Measurements from ENCODE around the gene ABCB8.
"Not testable (repeated sequence)": the region's sequence is repeated elsewhere in the genome, so short reads cannot be mapped to it uniquely, and the experiment has no call there.

Gene ABCB8

DNA sequence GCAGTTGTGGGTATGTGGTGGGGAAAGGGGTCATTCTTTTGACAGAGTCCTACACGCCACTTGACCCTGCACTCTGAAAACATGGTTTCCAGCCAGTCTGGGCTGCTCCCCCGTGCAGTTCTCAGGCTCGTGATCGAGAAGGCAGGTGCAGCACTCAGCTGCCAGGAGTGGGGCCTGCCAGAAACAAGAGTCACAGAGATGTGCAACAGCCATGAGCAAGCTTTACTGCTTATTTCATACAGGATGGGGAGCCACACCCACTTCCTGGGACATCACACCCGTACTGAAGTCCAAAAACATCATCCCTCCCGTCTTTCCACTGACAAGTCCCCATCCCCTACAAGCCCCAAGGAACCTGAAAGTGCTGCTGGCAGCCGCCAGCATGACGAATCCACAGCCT lies 13.3 kb upstream of the ABCB8 start:
- no peak for DNase-seq (ENCODE audit: low read depth)

DNA sequence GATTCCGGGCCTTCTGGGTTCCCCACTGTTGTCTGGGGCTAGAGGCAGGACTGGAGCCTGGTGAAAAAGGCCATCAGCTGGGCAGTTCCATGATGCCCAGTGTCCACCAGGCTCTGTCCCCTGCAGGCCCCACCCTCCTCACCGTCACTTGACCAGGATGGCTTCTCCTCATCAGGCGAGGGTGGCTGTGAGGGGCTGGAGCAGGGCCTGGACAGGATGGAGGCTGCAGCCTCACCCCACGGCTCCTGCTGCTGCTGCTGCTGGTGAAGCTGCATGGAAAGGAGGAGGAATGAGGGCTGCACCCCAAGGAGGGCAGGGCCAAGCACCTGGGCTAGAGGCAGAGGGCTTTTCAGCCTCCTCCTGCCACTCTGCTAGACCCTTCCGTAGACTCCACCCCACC lies 12.3 kb upstream of the ABCB8 start:
- DNase-seq (ENCODE audit: low read depth): no peak

- DNase-seq (ENCODE audit: low read depth): no peak
These were observed 11.7 kb upstream of the ABCB8 start for GRCh38 chr7:151016505-151016904.

DNA sequence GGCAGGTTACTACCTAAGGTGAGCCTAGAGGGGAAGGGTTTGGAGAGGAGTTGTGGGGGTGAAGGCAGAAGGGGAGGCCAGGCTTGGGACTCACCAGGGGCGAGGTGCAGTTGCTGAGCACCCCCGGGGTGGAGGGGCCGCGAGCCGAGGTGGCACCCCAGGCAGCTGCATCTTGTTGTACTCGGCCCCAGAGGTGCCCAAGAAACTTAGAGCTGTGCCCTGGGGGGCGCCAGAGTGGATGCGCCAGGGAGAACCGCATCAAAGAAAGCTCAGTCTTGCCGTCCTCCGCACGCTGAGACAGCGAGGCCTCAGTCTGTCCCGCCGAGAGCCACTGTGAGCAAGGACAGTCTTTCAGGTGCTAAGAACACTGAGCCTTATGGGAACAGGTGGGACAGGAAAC lies 11.3 kb upstream of the ABCB8 start:
- no peak for DNase-seq (ENCODE audit: low read depth)

GRCh38 chr7:151017370-151017952 lies 10.8 kb upstream of the ABCB8 start:
- DNase-seq (ENCODE audit: low read depth): no peak

- DNase-seq (ENCODE audit: low read depth): peak; percentile 78
These were observed 10.3 kb upstream of the ABCB8 start for GRCh38 chr7:151017953-151018420.

DNA sequence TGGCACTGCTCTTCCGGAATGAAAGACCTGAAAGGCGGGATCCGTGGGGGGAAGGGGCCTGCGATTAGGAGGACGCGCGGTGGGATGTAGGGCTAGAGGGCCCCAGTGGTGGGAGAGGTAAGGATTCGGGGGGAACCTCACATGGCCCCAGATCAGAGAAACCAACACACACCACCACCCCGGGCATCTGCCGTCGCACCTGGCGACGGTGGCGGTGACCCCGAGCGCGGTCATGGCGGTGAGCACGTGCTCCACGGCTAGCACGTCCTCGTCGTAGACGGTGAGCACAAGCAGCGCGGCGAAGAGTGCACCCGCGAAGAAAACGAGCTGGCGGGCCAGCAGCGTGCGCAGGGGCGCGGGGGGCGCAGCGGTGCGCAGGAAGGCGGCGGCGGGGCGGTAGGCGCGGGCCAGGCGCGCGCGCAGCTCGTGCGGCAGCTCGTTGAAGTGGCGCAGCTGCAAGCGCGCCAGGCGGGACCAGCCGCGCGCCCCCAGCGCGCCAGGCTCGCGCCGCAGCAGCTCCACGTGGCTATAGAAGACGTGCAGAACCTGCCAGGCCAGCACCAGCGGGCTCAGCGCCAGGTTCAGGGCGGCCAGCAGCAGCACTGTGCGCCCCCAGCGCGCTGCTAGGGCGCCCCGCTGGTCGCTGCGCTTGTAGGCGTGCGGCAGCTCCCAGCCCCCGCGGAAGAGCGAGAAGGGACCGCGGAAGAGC lies 9.7 kb upstream of the ABCB8 start:
- DNase-seq (ENCODE audit: low read depth): no peak

DNA sequence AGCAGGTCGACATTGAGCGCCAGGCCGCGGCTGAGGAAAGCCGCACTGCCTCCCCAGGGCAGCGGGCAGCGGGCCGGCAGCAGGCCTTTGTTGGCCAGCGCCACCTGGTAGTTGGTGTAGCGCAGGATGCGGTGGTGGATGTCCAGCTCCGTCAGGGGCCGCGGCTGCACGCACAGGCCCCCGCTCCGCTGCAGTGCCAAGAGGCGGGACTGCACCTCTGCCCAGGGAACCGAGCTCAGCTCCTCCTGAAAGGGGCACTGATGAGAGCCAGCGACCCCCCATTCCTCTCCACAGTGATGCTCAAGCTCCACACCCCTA lies 9.2 kb upstream of the ABCB8 start:
- no peak for DNase-seq (ENCODE audit: low read depth)

DNA sequence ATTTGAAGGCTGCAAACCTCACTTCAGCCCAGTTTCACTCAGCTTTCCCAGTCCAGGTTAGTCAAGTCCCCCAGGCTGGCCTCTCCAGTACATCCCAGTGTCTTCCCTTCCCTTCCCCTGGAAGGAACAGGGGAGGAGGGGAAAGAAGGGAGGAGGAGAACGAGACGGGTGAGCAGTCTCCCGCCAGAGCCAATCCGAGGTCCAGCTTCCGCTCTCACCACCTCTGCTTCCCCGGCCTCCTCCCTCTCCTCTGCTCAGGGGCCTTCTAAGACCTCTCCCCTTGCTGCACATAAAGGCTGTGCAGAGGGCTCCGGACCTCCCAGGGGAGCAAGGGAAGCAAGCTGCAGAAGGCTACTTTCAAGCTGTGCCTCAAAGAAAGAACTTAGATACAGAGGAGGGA lies 8.0 kb upstream of the ABCB8 start:
- DNase-seq (ENCODE audit: low read depth): no peak

DNA sequence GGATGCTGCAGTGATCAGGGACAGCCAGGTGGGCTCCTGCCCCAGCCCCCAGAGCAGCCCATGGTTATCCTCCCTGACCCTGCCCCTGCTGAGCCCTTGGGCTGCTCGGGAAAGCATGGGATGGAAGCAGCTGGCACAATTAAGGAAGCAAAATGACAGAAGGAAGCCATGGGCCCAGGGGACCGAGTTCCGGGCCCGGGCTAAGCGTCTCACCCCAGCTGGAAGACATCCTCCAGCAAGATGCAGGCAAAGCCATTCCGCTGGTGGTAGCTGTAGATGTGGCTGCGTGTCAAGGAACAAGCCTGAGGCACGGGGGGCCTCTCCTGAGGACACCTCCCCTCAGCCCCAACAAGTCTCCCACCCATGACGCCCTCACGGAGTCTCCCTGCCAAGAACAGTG lies 5.0 kb upstream of the ABCB8 start:
- no peak for DNase-seq (ENCODE audit: low read depth)

DNA sequence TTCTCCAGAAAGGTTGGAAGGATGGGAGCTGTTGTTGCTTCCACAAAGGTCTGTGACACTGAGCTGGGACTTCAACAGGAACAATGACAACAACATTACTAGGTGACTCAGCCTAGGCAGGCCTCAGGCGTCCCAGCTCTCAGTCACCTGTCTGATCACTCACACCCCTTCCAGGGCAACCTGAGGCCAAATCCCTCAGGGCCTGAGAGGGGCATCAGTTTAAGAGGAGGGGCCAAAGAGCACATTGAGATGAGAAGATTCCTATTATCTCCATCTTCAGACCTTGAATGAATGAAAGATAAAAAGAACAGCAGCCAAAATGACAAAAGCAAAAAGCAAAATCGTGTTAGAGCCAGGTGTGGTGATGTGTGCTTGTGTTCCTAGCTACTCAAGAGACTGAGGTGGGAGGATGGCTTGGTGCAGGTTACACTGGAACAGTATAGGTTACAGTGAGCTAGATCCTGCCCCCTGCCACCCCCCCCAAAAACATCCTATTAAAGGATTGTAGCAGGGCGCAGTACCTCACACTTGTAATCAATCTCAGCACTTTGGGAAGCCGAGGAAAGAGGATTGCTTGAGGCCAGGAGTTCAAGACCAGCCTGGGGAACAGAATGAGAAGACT lies 3.7 kb upstream of the ABCB8 start, which contains the start of gene ATG9B:
Gene ATG9B (minus strand): TSS at position 60 of the 622 bp plus-strand sequence. CDS start 71 bp downstream, outside the sequence.
- DNase-seq (ENCODE audit: low read depth): no peak

DNA sequence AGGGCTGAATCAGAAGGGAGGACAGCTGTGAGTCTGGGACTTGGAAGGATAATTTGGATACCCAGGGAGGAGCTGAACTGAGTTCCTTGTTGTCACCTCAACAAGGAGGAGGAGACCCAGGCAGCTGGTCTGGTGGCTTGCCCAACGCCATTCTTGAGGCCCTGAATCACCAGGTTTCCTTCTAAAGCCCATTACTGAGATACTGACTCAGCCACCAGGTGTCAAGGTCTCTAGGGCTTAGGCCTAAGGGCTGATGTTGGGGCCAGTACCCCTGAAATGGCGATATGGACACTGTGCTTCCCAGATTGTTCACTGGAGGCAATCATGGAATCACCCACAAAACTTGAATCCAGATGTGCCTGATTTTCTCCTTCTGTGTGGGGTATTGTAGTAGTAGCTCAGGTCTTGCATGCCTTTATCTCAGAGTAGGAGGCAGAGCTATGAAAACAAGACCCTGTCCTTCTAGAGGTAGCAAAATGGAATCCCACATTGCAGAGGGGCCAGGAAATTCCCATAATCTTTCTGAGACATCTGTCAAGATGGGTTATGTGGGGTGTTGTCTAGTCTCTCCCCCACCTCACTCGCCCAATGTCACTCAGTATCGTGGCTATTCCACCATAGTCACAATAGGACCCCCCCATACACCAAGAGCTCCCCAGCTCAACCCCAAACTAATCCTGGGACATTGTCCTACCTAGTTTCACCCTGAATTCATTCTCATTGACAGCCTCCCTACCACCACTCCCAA lies 2.2 kb upstream of the ABCB8 start:
- DNase-seq (ENCODE audit: low read depth): no peak

- DNase-seq (ENCODE audit: low read depth): not testable (repeated sequence)
These were observed 1.2 kb upstream of the ABCB8 start for GRCh38 chr7:151026771-151027727.

GRCh38 chr7:151027728-151028130 lies 521 bp upstream of the ABCB8 start:
- not testable (repeated sequence) for DNase-seq (ENCODE audit: low read depth)

DNA sequence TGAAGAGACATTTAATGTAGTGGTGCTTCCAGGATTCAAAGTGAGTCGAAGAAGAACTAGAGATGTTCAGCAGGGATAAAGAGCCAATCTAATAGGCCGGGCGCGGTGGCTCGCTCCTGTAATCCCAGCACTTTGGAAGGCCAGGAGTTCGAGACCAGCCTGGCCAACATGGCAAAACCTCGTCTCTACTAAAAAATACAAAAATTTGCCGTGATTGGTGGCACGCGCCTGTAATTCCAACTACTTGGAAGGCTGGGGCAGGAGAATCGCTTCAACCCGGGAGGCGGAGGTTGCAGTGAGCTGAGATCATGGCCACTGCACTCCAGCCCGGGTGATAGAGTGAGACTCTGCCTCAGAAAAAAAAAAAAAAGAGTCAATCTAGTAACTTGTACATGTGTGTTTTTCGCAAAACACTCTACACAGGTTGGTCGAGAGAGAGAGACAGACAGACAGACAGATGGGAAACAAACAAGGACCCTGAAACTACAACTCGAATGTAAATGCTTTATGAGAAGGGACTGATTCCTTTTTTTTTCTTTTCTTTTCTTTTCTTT lies 775 bp downstream of the ABCB8 start:
- no peak for DNase-seq (ENCODE audit: low read depth)

- DNase-seq (ENCODE audit: low read depth): no peak
These were observed 2.8 kb downstream of the ABCB8 start for GRCh38 chr7:151031011-151031410.

- no peak for DNase-seq (ENCODE audit: low read depth)
These were observed 5.0 kb downstream of the ABCB8 start for GRCh38 chr7:151032936-151033863.

DNA sequence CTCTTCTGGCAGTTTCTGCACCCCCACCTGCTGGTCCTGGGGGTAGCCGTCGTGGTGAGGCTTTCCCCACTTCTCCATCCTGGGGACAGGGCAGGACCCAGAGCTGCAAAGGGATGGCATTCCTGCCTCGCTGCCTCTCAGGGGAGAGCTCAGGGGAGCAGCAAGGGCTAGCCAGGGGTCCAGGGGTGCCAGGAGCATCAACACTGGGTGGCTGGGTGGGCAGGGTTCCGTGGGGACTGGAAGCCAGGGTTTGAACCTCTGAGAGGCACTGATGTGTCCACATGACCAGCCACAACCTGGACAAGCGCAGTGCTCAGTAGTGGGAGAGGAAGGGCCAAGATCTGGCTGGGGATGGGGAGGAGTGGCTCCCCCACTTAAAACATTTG lies 5.6 kb downstream of the ABCB8 start:
- no peak for DNase-seq (ENCODE audit: low read depth)

DNA sequence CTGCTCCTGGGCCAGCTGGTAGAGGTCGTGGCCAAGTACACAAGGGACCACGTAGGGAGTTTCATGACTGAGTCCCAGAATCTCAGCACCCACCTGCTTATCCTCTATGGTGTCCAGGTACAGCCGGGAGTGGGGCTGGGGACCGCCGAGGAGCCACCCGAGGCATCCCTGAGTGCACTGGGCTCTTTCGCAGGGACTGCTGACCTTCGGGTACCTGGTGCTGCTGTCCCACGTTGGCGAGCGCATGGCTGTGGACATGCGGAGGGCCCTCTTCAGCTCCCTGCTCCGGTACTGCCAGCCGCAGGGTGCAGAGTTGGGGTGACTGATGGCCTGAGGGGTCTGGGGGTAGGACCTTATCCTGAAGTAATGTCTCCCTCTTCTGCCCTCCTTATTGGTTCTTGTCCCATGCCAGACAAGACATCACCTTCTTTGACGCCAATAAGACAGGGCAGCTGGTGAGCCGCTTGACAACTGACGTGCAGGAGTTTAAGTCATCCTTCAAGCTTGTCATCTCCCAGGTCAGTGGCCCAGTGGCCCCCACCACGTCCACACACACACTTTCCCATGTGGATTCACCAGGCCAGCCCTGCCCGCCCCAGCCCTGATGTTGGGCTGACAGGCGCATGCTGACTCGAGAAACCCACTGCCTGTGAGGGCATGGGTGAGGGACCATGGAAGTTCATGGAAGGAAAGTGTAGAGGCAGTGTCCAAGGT lies 6.2 kb downstream of the ABCB8 start:
- DNase-seq (ENCODE audit: low read depth): no peak
